Gastrocnemius medialis (tissue), 4 donors: ENCODE data around the gene EPB42.

Experiments used
- CTCF ChIP-seq, 5 experiments: fragments of 450-650 bp in 3 of 5; fragments of 200-600 bp in 2 of 5; sonication (generic) in 2 of 5; IDR thresholded peaks in 4 of 5; conservative IDR thresholded peaks in 1 of 5; 1 replicate in 4 of 5; 2 replicates in 1 of 5; pipeline ENCODE4 v1.5.1; 2016 to 2019; ENCODE audit warnings: antibody characterized with exemption in 5 of 5, mild to moderate bottlenecking in 3 of 5, moderate library complexity in 3 of 5
- POLR2A ChIP-seq, 2 donors: fragments of 450-650 bp; IDR thresholded peaks; one replicate each; pipeline ENCODE4 v1.6.1; 2017; ENCODE audit warnings: antibody characterized with exemption in 2 of 2, mild to moderate bottlenecking in 2 of 2, moderate library complexity in 2 of 2

DNA sequence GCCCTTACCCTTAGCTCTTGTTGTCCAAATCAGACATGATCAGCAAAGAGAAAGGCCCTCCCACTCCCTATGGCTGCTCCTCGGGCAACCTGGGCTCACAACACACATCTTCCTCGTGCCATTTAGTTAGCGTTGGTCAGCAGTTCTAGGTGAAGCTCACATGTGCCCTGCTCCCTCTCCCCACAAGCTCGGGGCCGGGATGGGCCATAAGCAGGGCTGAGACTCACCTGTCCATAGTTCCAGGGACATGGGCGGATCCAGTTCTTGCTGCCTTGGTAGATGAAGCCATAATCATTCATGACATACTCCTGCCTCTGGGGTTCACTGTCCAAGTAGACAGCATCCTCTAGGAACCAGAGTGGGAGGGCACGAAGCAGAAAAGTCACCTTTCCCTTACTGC lies 35.5 kb upstream of the EPB42 start:
- no peak for TF ChIP-seq CTCF (IDR thresholded peaks at IDR 0.05 in 4 of 5, conservative IDR thresholded peaks at IDR 0.05 in 1 of 5)
- TF ChIP-seq POLR2A (IDR thresholded peaks at IDR 0.05), result no peak
